Endothelial cell of umbilical vein (primary cell): ENCODE results near the gene UGGT2. TPM values are rescaled to one million over a fixed set of nuclear protein-coding genes. Genes with fewer than 3 reads are reported as not detected.
A peak's percentile ranks its signal among the peaks of the same experiment; 100 is the strongest.
"Not testable (repeated sequence)": the region's sequence is repeated elsewhere in the genome, so short reads cannot be mapped to it uniquely, and the experiment has no call there.

Source experiments
- BruUV-seq: library from RNA; stranded (reverse); fragments of 400-500 nt; replicated peaks from 2 replicates; lab custom pipeline; 2021; lab: Mats Ljungman, UMichigan
- CTCF ChIA-PET: fragments of 300-600, 350-600 bp; sonication (Branson Sonifier 250); formaldehyde crosslinking; loops from one replicate; lab custom pipeline; 2021; ENCODE audit warnings: antibody characterized with exemption, inconsistent platforms; lab: Charles Lee
- POLR2A ChIA-PET: fragments of 300-600, 350-600 bp; sonication (Branson Sonifier 250); formaldehyde crosslinking; loops from one replicate; lab custom pipeline; 2021; ENCODE audit warnings: antibody characterized with exemption, inconsistent platforms; lab: Charles Lee
- DNase-seq: peaks from one replicate; pipeline ENCODE4 v3.0.0-alpha.2; 2011; ENCODE audit warnings: low read depth, low spot score
- FAIRE-seq: peaks from 2 replicates; lab custom pipeline; 2011; peaks lifted over from hg19 to GRCh38; lab: Jason Lieb, UNC
- H2AFZ ChIP-seq: 2 replicates; pipeline ENCODE4 v1.6.0; 2012; ENCODE audit warnings: low read depth, low read length, control low read depth, inconsistent platforms
- H3K27ac ChIP-seq: 2 replicates; pipeline ENCODE4 v1.5.1; 2011; ENCODE audit warnings: low read depth, mild to moderate bottlenecking, control low read depth, low read length, moderate library complexity; ENCODE audit not compliant: insufficient read depth
- H3K27me3 ChIP-seq, 2 experiments: 2 replicates each; pipeline versions ENCODE4 v1.6.0 to v1.6.1; 2011; ENCODE audit warnings: low read length in 2 of 2, mixed read lengths in 1 of 2; ENCODE audit not compliant: control insufficient read depth in 2 of 2, insufficient read depth in 2 of 2
- H3K36me3 ChIP-seq, 2 experiments: 2 replicates in 1 of 2; 3 replicates in 1 of 2; pipeline ENCODE4 v1.5.1; 2011; ENCODE audit warnings: low read length in 2 of 2, mild to moderate bottlenecking in 1 of 2, moderate library complexity in 1 of 2; ENCODE audit not compliant: control insufficient read depth in 2 of 2, insufficient read depth in 2 of 2; ENCODE audit errors: extremely low read depth in 1 of 2
- H3K4me1 ChIP-seq: 3 replicates; pipeline ENCODE4 v1.5.1; 2011; ENCODE audit warnings: mild to moderate bottlenecking, low read length; ENCODE audit not compliant: control insufficient read depth, insufficient read depth; ENCODE audit errors: extremely low read depth
- H3K4me2 ChIP-seq: 2 replicates; pipeline ENCODE4 v1.6.1; 2011; ENCODE audit warnings: low read length, control low read depth, mixed read lengths; ENCODE audit not compliant: insufficient read depth
- H3K4me3 ChIP-seq, 3 experiments: fragments of 200-600 bp in 1 of 3; sonication (generic), shearing (Covaris generic) in 1 of 3; replicated peaks in 1 of 3; 2 replicates each; pipeline ENCODE4 v1.5.1; 2011 to 2016; ENCODE audit warnings: control low read depth in 3 of 3, low read length in 3 of 3, mild to moderate bottlenecking in 2 of 3, inconsistent platforms in 1 of 3, low read depth in 1 of 3, moderate library complexity in 1 of 3; ENCODE audit not compliant: insufficient read depth in 1 of 3
- H3K79me2 ChIP-seq: 2 replicates; pipeline ENCODE4 v1.6.0; 2012; ENCODE audit warnings: low read length, inconsistent platforms; ENCODE audit not compliant: control insufficient read depth, insufficient read depth
- H3K9ac ChIP-seq: replicated peaks from 2 replicates; pipeline ENCODE3; 2011; ENCODE audit warnings: low read length, control low read depth; ENCODE audit not compliant: insufficient read depth; ENCODE audit errors: extremely low read depth
- H3K9me1 ChIP-seq: replicated peaks from 3 replicates; pipeline ENCODE4 v1.6.0; 2011; ENCODE audit warnings: mild to moderate bottlenecking, low read length; ENCODE audit not compliant: control insufficient read depth, insufficient read depth; ENCODE audit errors: extremely low read depth
- H3K9me3 ChIP-seq: replicated peaks from 2 replicates; pipeline ENCODE4 v1.5.1; 2012; ENCODE audit warnings: low read length, inconsistent platforms; ENCODE audit not compliant: control insufficient read depth, insufficient read depth
- H4K20me1 ChIP-seq: replicated peaks from 2 replicates; pipeline ENCODE3; 2011; ENCODE audit warnings: mild to moderate bottlenecking, low read length; ENCODE audit not compliant: control insufficient read depth, insufficient read depth; ENCODE audit errors: extremely low read depth
- EZH2 ChIP-seq: IDR thresholded peaks from 2 replicates; pipeline ENCODE4 v1.6.1; 2012; ENCODE audit warnings: borderline replicate concordance, low read depth, mild to moderate bottlenecking, moderate library complexity, low read length, inconsistent platforms; ENCODE audit not compliant: severe bottlenecking
- FOS ChIP-seq: IDR thresholded peaks from 2 replicates; pipeline ENCODE4 v1.6.1; 2011; ENCODE audit warnings: mild to moderate bottlenecking, low read length, moderate library complexity, borderline replicate concordance; ENCODE audit not compliant: insufficient read depth
- JUN ChIP-seq: IDR thresholded peaks from 2 replicates; pipeline ENCODE4 v1.6.1; 2011; ENCODE audit warnings: borderline replicate concordance, low read depth; ENCODE audit not compliant: insufficient read length, insufficient read depth
- dilution Hi-C: fragments of 300-500 bp; cut with MboI; formaldehyde crosslinking; loops from one replicate; pipeline ENCODE4 v1.15.0; 2019; ENCODE audit warnings: low sequenced_read_pairs; ENCODE audit not compliant: extremely low pct_ligation_motif_present
- intact Hi-C: fragments of 100-400 bp; cut with micrococcal nuclease; formaldehyde crosslinking; loops from one replicate; pipeline ENCODE4 v1.10.0; 2022
- polyA plus RNA-seq, 4 experiments: library from polyadenylated mRNA; depleted of rRNA in 3 of 4; stranded (reverse) in 3 of 4; unstranded in 1 of 4; fragments of >200 nt; gene quantifications; 2 replicates each; pipeline versions ENCODE4 v1.2.1 to v1.2.3, GENCODE V29; 2011 to 2012; ENCODE audit warnings: missing spikeins in 1 of 4
- total RNA-seq: library from RNA; stranded (reverse); gene quantifications from 2 replicates; pipeline ENCODE4 v1.2.3, GENCODE V29; 2021

The UGGT2 gene
- total and polyA plus RNA-seq, 2 donors (not counting 3 experiments of a cell fraction or from before 2014, with no cell fraction given), result 4.6 to 25.1 TPM

- Histone ChIP-seq H3K79me2 (peaks cover 17% of the 10 kb centered on the region), H2AFZ (peak overlapping the region; percentile 99), H3K9me1 (no peaks in the 10 kb centered on the region), H3K4me2 (peak overlapping the region; percentile 97), H3K27me3 (peaks cover 0 to 6% of the 10 kb centered on the region in 2 experiments), H3K9me3 (no peaks in the 10 kb centered on the region), H4K20me1 (no peaks in the 10 kb centered on the region), H3K4me3 (peak overlapping the region; percentile 92 to 96 (median 94)), H3K4me1 (peaks cover 3% of the 10 kb centered on the region), H3K36me3 (no peaks in the 10 kb centered on the region), H3K9ac (peak overlapping the region; percentile 95), H3K27ac (peak overlapping the region; percentile 95)
- intact Hi-C loops, result loop anchor here (1.0 to 10.0 kb wide), 3 partner anchors 27 to 1382 kb away; partner anchors contain the start of gene RAP2A
- FAIRE-seq (peak; percentile 57), DNase-seq (peak; percentile 58)
- TF ChIP-seq JUN (peak; percentile 53), FOS (no peak), EZH2 (no peak)
- no TSS peak for BruUV-seq
- dilution Hi-C loops, result no loop called here
- CTCF ChIA-PET, result interaction anchor here (0.9 to 2.2 kb wide), 10 partner anchors 9 to 176 kb away, joined by 3 to 23 read pairs (median 4); no protein-coding TSS in a partner anchor
- POLR2A ChIA-PET, result interaction anchor here (1.3 kb wide), 1 partner anchor 30 kb away, joined by 3 read pairs; no protein-coding TSS in a partner anchor
Measured at GRCh38 chr13:96052656-96053002, 572 bp downstream of the UGGT2 start.

GRCh38 chr13:96051946-96052345 lies 1.3 kb downstream of the UGGT2 start:
- H4K20me1 ChIP-seq, H3K27ac ChIP-seq, DNase-seq, BruUV-seq, H2AFZ ChIP-seq, H3K9ac ChIP-seq, dilution Hi-C loops, H3K4me3 ChIP-seq, POLR2A ChIA-PET, H3K4me1 ChIP-seq, H3K9me1 ChIP-seq, H3K36me3 ChIP-seq, H3K9me3 ChIP-seq, H3K27me3 ChIP-seq: not testable (repeated sequence)
- peak; percentile 55 for FAIRE-seq
- intact Hi-C loops, result loop anchor here (10.0 kb wide), 1 partner anchor 1383 kb away; the partner anchor contains the start of gene RAP2A
- H3K4me2 ChIP-seq, result peak overlapping the region; percentile 97
- CTCF ChIA-PET, result interaction anchor here (0.9 to 2.2 kb wide), 5 partner anchors 24 to 177 kb away, joined by 3 to 23 read pairs (median 4); no protein-coding TSS in a partner anchor
- H3K79me2 ChIP-seq, result peaks cover 18% of the 10 kb centered on the region

GRCh38 chr13:96051491-96051890 lies 1.7 kb downstream of the UGGT2 start:
- dilution Hi-C loops, H3K27ac ChIP-seq, H3K9me3 ChIP-seq, FAIRE-seq, H3K9ac ChIP-seq, H2AFZ ChIP-seq, H3K4me1 ChIP-seq, H3K36me3 ChIP-seq, H3K4me3 ChIP-seq, H3K4me2 ChIP-seq, BruUV-seq, H3K27me3 ChIP-seq, H3K9me1 ChIP-seq, DNase-seq, H4K20me1 ChIP-seq, POLR2A ChIA-PET: not testable (repeated sequence)
- H3K79me2 ChIP-seq, result peaks cover 23% of the 10 kb centered on the region
- CTCF ChIA-PET, result interaction anchor here (2.2 kb wide), 1 partner anchor 31 kb away, joined by 23 read pairs; no protein-coding TSS in a partner anchor
- intact Hi-C loops, result loop anchor here (10.0 kb wide), 1 partner anchor 1383 kb away; the partner anchor contains the start of gene RAP2A
